ENCODE data around the gene PAK4.
"Not testable (repeated sequence)": the region's sequence is repeated elsewhere in the genome, so short reads cannot be mapped to it uniquely, and the experiment has no call there.

PAK4 gene

DNA sequence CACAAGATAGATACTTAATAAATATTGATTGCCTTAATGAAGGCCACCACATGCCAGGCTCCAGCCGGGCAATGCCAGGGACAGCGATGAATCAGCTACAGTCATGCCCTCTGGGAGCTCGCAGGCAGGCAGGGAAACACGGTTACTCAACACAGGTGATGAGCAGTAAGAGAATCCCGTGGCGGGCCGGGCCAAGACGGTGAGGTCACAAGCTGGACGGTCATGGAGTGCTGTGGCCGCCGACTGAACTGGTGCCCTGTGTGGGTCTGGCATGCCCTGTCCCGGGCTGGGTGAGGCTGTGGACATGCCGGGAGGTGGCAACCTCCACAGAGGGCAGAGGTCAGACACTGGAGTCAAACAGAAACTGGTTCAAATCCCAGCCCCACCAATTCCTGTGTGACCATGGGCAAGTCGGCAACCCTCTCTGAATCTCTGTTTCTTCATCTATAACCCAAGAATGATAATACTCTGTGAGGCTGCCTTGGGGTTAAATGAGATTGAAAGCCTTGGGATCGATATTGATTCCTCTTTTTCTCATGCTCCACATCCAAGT is 13.2 kb upstream of the PAK4 start:
- H3K36me3 ChIP-seq (ENCODE audit: control insufficient read depth, insufficient read depth, low read length) = no peaks in the 10 kb centered on the region
- H3K27me3 ChIP-seq (replicated peaks; ENCODE audit: control insufficient read depth, insufficient read depth, low read length) = no peaks in the 10 kb centered on the region
- no peak for DNase-seq (ENCODE audit: extremely low read depth, insufficient read length)
- no peak for TF ChIP-seq CTCF (IDR thresholded peaks at IDR 0.05; ENCODE audit: insufficient read depth, low read length, poor library complexity, severe bottlenecking)
- H3K4me3 ChIP-seq (replicated peaks; ENCODE audit: low read depth, low read length) = no peak overlapping the region

- no peaks in the 10 kb centered on the region for H3K27me3 ChIP-seq (replicated peaks; ENCODE audit: control insufficient read depth, insufficient read depth, low read length)
- H3K36me3 ChIP-seq (ENCODE audit: control insufficient read depth, insufficient read depth, low read length) = no peaks in the 10 kb centered on the region
- DNase-seq (ENCODE audit: extremely low read depth, insufficient read length) = no peak
- H3K4me3 ChIP-seq (replicated peaks; ENCODE audit: low read depth, low read length) = no peak overlapping the region
- no peak for TF ChIP-seq CTCF (IDR thresholded peaks at IDR 0.05; ENCODE audit: insufficient read depth, low read length, poor library complexity, severe bottlenecking)
Observed at GRCh38 chr19:39113199-39113598, 12.4 kb upstream of the PAK4 start.

DNA sequence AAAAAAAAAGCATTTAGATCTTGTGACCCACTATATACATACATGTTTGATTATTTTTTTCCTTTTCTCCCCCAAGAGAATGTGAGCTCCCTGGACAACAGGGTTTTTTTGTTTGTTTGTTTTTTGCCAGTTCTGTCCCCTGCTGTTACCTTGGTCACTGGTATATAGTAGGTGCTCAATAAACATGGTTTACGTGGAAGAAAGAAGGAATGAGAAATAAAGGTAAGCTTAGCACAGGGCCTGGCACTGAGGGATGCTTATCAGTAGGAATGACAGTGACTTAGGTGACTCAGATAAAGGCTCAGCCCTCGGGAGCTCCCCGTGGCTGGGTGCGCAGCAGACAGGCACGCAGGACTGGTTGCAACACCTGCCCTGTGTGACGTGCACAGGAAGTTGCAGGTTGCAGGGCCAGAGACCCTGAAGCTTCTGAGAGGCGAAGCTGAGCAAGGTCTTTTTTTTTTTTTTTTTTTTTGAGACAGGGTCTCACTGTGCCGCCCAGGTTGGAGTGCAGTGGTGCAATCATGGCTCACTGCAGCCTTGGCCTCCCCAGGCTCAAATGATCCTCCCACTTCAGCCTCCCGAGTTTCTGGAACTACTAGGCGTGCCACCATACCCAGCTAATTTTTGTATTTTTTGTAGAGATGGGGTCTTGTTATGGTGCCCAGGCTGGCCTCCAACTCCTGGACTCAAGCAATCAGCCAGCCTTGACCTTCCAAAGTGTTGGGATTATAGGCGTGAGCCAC is 10.3 kb upstream of the PAK4 start:
- no peak for DNase-seq (ENCODE audit: extremely low read depth, insufficient read length)
- H3K4me3 ChIP-seq (replicated peaks; ENCODE audit: low read depth, low read length) = no peak overlapping the region
- no peaks in the 10 kb centered on the region for H3K27me3 ChIP-seq (replicated peaks; ENCODE audit: control insufficient read depth, insufficient read depth, low read length)

DNA sequence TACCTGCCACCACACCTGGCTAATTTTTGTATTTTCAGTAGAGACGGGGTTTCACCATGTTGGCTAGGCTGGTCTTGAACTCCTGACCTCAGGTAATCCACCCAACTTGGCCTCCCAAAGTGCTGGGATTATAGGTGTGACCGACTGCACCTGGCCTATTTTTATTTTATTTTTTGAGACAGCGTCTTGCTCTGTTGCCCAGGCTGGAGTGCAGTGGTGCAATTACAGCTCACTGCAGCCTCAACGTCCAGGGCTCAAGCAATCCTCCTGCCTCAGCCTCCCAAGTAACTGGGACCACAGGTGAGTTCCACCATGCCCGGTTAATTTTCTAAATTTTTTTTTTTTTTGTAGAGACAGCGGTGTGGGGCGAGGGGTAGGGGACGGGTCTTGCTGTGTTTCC is 8.6 kb upstream of the PAK4 start:
- not testable (repeated sequence) for H3K4me3 ChIP-seq (replicated peaks; ENCODE audit: low read depth, low read length); H3K27me3 ChIP-seq (replicated peaks; ENCODE audit: control insufficient read depth, insufficient read depth, low read length); DNase-seq (ENCODE audit: extremely low read depth, insufficient read length); H3K36me3 ChIP-seq (ENCODE audit: control insufficient read depth, insufficient read depth, low read length)

More for the DNA sequence above, 10.3 kb upstream of the PAK4 start:
- no peak for TF ChIP-seq CTCF (IDR thresholded peaks at IDR 0.05; ENCODE audit: insufficient read depth, low read length, poor library complexity, severe bottlenecking)
- no peaks in the 10 kb centered on the region for H3K36me3 ChIP-seq (ENCODE audit: control insufficient read depth, insufficient read depth, low read length)

DNA sequence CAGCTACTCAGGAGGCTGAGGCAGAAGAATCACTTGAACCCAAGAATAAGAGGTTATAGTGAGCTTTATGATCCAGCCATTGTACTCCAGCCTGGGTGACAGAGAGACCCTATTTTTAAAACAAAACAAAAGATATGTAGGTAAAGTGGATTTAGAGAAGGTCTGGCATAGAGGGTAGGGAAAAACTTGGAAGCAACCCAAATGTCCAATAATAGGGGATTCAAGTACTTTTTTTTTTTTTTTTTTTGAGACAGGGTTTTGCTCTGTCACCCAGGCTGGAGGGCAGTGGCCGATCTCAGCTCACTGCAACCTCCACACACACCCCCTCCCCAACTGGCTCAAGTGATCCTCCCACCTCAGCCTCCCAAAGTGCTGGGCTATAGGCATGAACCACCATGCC is 5.8 kb upstream of the PAK4 start:
- Histone ChIP-seq H3K36me3 (ENCODE audit: control insufficient read depth, insufficient read depth, low read length) (no peaks in the 10 kb centered on the region), H3K27me3 (replicated peaks; ENCODE audit: control insufficient read depth, insufficient read depth, low read length) (no peaks in the 10 kb centered on the region), H3K4me3 (replicated peaks; ENCODE audit: low read depth, low read length) (no peak overlapping the region)
- TF ChIP-seq CTCF (IDR thresholded peaks at IDR 0.05; ENCODE audit: insufficient read depth, low read length, poor library complexity, severe bottlenecking) = no peak
- no peak for DNase-seq (ENCODE audit: extremely low read depth, insufficient read length)

DNA sequence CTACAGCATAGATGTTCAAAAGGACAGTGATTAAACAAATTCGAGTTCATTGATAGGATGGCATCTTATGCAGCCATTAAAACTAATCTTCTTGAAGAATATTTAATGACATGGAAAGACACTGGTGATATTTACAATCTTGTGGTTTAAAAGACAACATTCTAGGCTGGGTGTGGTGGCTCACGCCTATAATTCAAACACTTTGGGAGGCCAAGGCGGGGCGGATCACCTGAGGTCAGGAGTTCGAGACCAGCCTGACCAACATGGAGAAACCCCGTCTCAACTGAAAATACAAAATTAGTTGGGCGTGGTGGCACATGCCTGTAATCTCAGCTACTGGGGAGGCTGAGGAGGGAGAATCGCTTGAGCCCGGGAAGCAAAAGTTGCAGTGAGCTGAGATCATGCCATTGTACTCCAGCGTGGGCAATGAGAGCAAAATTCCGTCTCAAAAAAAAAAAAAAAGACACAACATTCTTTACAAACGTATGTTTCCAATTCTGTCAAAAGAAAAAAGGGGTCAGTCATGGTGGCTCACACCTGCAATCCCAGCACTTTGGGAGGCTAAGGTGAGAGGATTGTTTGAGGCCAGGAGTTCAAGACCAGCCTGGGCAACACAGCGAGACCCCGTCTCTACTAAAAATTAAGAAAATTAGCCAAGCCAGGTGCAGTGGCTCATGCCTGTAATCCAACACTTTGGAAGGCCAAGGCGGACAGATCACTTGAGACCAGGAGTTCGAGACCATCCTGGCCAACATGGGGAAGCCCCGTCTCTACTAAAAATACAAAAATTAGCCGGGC is 2.5 kb upstream of the PAK4 start:
- no peaks in the 10 kb centered on the region for H3K27me3 ChIP-seq (replicated peaks; ENCODE audit: control insufficient read depth, insufficient read depth, low read length)
- H3K4me3 ChIP-seq (replicated peaks; ENCODE audit: low read depth, low read length) = no peak overlapping the region
- DNase-seq (ENCODE audit: extremely low read depth, insufficient read length) = no peak
- TF ChIP-seq CTCF (IDR thresholded peaks at IDR 0.05; ENCODE audit: insufficient read depth, low read length, poor library complexity, severe bottlenecking) = no peak
- no peaks in the 10 kb centered on the region for H3K36me3 ChIP-seq (ENCODE audit: control insufficient read depth, insufficient read depth, low read length)
